Tibial artery (tissue), 4 donors: ENCODE measurements around the gene C6.
A peak's percentile ranks its signal among the peaks of the same experiment; 100 is the strongest.

Source experiments
- DNase-seq, 2 donors: peaks; one replicate each; pipeline ENCODE4 v3.0.0-alpha.2; 2019
- H3K27ac ChIP-seq, 2 donors: fragments of 200-600 bp; sonication (generic) in 1 of 2; 1 replicate in 1 of 2; 2 replicates in 1 of 2; pipeline ENCODE4 v1.5.1; 2018 to 2019; ENCODE audit warnings: mild to moderate bottlenecking in 1 of 2
- H3K27me3 ChIP-seq, 2 donors: fragments of 200-600 bp; sonication (generic) in 1 of 2; one replicate each; pipeline versions ENCODE4 v1.5.1 to v1.6.0; 2016 to 2019
- H3K36me3 ChIP-seq, 3 donors: fragments of 200-600 bp; sonication (generic) in 2 of 3; one replicate each; pipeline ENCODE4 v1.5.1; 2016 to 2019; ENCODE audit warnings: mild to moderate bottlenecking in 2 of 3
- H3K4me1 ChIP-seq, 4 donors: fragments of 200-600 bp; sonication (generic) in 2 of 4; 1 replicate in 3 of 4; 2 replicates in 1 of 4; pipeline ENCODE4 v1.5.1; 2016 to 2019
- H3K4me3 ChIP-seq, 2 donors: fragments of 200-600 bp; sonication (generic) in 1 of 2; 1 replicate in 1 of 2; 2 replicates in 1 of 2; pipeline ENCODE4 v1.5.1; 2018 to 2019; ENCODE audit warnings: mild to moderate bottlenecking in 2 of 2
- H3K9me3 ChIP-seq, 3 donors: fragments of 200-600 bp; sonication (generic) in 1 of 3; one replicate each; pipeline ENCODE4 v1.5.1; 2016 to 2019
- CTCF ChIP-seq, 2 experiments: fragments of 200-600 bp in 1 of 2; fragments of 450-650 bp in 1 of 2; IDR thresholded peaks; one replicate each; pipeline ENCODE4 v1.5.1; 2017 to 2019; ENCODE audit warnings: antibody characterized with exemption in 2 of 2, mild to moderate bottlenecking in 1 of 2, moderate library complexity in 1 of 2
- intact Hi-C: fragments of 100-400 bp; cut with DNase I; formaldehyde crosslinking; loops from one replicate; pipeline ENCODE4 v1.15.0; 2023; ENCODE audit warnings: low total_unique reads

Gene C6

GRCh38 chr5:41199660-41200059 is 13.7 kb downstream of the C6 start:
- Histone ChIP-seq H3K4me3 (no peak overlapping the region), H3K27ac (no peak overlapping the region), H3K36me3 (no peaks in the 10 kb centered on the region), H3K9me3 (no peaks in the 10 kb centered on the region), H3K27me3 (no peaks in the 10 kb centered on the region), H3K4me1 (peaks cover 0 to 23% (median 0%) of the 10 kb centered on the region in 4 donors)
- DNase-seq, result no peak
- TF ChIP-seq CTCF (IDR thresholded peaks at IDR 0.05), result no peak
- intact Hi-C loops, result no loop called here

- H3K4me3 ChIP-seq, result no peak overlapping the region
- no peaks in the 10 kb centered on the region for H3K27me3 ChIP-seq
- peaks cover 0 to 51% (median 8%) of the 10 kb centered on the region in 4 donors for H3K4me1 ChIP-seq
- no peaks in the 10 kb centered on the region for H3K36me3 ChIP-seq
- no peak overlapping the region for H3K27ac ChIP-seq
- TF ChIP-seq CTCF (IDR thresholded peaks at IDR 0.05), result no peak
- no peaks in the 10 kb centered on the region for H3K9me3 ChIP-seq
- intact Hi-C loops, result no loop called here
- no peak for DNase-seq
Observed at GRCh38 chr5:41196197-41196596, 17.1 kb downstream of the C6 start.

GRCh38 chr5:41195228-41195627 is 18.1 kb downstream of the C6 start:
- H3K4me3 ChIP-seq, result no peak overlapping the region
- intact Hi-C loops, result no loop called here

GRCh38 chr5:41194339-41194738 is 19.0 kb downstream of the C6 start:
- Histone ChIP-seq H3K4me1 (peaks cover 0 to 43% (median 8%) of the 10 kb centered on the region in 4 donors), H3K27me3 (no peaks in the 10 kb centered on the region), H3K27ac (peak overlapping the region; percentile 68 to 73), H3K36me3 (no peaks in the 10 kb centered on the region), H3K9me3 (no peaks in the 10 kb centered on the region), H3K4me3 (no peak overlapping the region)
- intact Hi-C loops, result no loop called here
- DNase-seq, result no peak
- TF ChIP-seq CTCF (IDR thresholded peaks at IDR 0.05), result no peak

More at GRCh38 chr5:41195228-41195627, 18.1 kb downstream of the C6 start:
- H3K9me3 ChIP-seq, result no peaks in the 10 kb centered on the region
- H3K27me3 ChIP-seq, result no peaks in the 10 kb centered on the region
- H3K4me1 ChIP-seq, result peaks cover 0 to 51% (median 8%) of the 10 kb centered on the region in 4 donors
- H3K27ac ChIP-seq, result peak overlapping the region; percentile 68 to 73
- H3K36me3 ChIP-seq, result no peaks in the 10 kb centered on the region
- no peak for TF ChIP-seq CTCF (IDR thresholded peaks at IDR 0.05)
- DNase-seq, result peak in 1 of 2 donors; percentile 60

GRCh38 chr5:41193456-41194205 is 19.7 kb downstream of the C6 start:
- no peaks in the 10 kb centered on the region for H3K27me3 ChIP-seq
- H3K4me1 ChIP-seq, result peaks cover 0 to 40% (median 8%) of the 10 kb centered on the region in 4 donors
- intact Hi-C loops, result no loop called here
- no peaks in the 10 kb centered on the region for H3K9me3 ChIP-seq
- no peaks in the 10 kb centered on the region for H3K36me3 ChIP-seq
- H3K4me3 ChIP-seq, result no peak overlapping the region
- DNase-seq, result peak; percentile 99
- no peak for TF ChIP-seq CTCF (IDR thresholded peaks at IDR 0.05)
- H3K27ac ChIP-seq, result peak overlapping the region; percentile 73
